Measurements from ENCODE around the gene EGLN1.

- TF ChIP-seq EP300 (IDR thresholded peaks at IDR 0.05; ENCODE audit: borderline replicate concordance), result no peak
- TF ChIP-seq FOXM1 (IDR thresholded peaks at IDR 0.05; ENCODE audit: borderline replicate concordance, low read depth), result no peak
- TF ChIP-seq, protein P1, sequence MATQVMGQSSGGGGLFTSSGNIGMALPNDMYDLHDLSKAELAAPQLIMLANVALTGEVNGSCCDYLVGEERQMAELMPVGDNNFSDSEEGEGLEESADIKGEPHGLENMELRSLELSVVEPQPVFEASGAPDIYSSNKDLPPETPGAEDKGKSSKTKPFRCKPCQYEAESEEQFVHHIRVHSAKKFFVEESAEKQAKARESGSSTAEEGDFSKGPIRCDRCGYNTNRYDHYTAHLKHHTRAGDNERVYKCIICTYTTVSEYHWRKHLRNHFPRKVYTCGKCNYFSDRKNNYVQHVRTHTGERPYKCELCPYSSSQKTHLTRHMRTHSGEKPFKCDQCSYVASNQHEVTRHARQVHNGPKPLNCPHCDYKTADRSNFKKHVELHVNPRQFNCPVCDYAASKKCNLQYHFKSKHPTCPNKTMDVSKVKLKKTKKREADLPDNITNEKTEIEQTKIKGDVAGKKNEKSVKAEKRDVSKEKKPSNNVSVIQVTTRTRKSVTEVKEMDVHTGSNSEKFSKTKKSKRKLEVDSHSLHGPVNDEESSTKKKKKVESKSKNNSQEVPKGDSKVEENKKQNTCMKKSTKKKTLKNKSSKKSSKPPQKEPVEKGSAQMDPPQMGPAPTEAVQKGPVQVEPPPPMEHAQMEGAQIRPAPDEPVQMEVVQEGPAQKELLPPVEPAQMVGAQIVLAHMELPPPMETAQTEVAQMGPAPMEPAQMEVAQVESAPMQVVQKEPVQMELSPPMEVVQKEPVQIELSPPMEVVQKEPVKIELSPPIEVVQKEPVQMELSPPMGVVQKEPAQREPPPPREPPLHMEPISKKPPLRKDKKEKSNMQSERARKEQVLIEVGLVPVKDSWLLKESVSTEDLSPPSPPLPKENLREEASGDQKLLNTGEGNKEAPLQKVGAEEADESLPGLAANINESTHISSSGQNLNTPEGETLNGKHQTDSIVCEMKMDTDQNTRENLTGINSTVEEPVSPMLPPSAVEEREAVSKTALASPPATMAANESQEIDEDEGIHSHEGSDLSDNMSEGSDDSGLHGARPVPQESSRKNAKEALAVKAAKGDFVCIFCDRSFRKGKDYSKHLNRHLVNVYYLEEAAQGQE (IDR thresholded peaks at IDR 0.05; ENCODE audit: low read depth), result no peak
- TF ChIP-seq, protein P2, sequence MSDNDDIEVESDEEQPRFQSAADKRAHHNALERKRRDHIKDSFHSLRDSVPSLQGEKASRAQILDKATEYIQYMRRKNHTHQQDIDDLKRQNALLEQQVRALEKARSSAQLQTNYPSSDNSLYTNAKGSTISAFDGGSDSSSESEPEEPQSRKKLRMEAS (IDR thresholded peaks at IDR 0.05), result no peak
- no peak for TF ChIP-seq TAF1 (IDR thresholded peaks at IDR 0.05; ENCODE audit: low read depth)
- TF ChIP-seq CREB1 (IDR thresholded peaks at IDR 0.05; ENCODE audit: low read depth), result no peak
- TF ChIP-seq CEBPB (IDR thresholded peaks at IDR 0.05), result no peak
- no peak for TF ChIP-seq RAD21 (IDR thresholded peaks at IDR 0.05; ENCODE audit: low read depth)
- no peak for TF ChIP-seq NFIC (IDR thresholded peaks at IDR 0.05)
- TF ChIP-seq EGR1 (IDR thresholded peaks at IDR 0.05), result no peak
- TF ChIP-seq, protein P3, sequence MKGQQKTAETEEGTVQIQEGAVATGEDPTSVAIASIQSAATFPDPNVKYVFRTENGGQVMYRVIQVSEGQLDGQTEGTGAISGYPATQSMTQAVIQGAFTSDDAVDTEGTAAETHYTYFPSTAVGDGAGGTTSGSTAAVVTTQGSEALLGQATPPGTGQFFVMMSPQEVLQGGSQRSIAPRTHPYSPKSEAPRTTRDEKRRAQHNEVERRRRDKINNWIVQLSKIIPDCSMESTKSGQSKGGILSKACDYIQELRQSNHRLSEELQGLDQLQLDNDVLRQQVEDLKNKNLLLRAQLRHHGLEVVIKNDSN (IDR thresholded peaks at IDR 0.05), result no peak
- TF ChIP-seq ZBTB7A (IDR thresholded peaks at IDR 0.05; ENCODE audit: low read depth), result no peak
- TF ChIP-seq TCF12 (IDR thresholded peaks at IDR 0.05; ENCODE audit: low read depth), result no peak
- TF ChIP-seq TEAD4 (IDR thresholded peaks at IDR 0.05), result no peak
These were observed 15.0 kb downstream of the EGLN1 start for GRCh38 chr1:231407049-231407448.
